ENCODE data around the gene CIBAR2.

Gene CIBAR2

GRCh38 chr16:85090873-85091521, 21.3 kb downstream of the CIBAR2 start:
- H3K4me1 ChIP-seq (ENCODE audit: control insufficient read depth, insufficient read depth, low read length) = no peaks in the 10 kb centered on the region
- H3K9me3 ChIP-seq (ENCODE audit: control insufficient read depth, insufficient read depth, low read length) = no peaks in the 10 kb centered on the region
- no peak for DNase-seq (ENCODE audit: low read depth, low spot score)
- H3K4me3 ChIP-seq (ENCODE audit: low read length) = no peak overlapping the region
- no CpG with 5 or more reads among the region's 8 CpGs for WGBS (ENCODE audit: insufficient coverage, insufficient read length)
- H3K27me3 ChIP-seq (ENCODE audit: control insufficient read depth, insufficient read depth, low read length) = no peaks in the 10 kb centered on the region
- H3K36me3 ChIP-seq (ENCODE audit: control insufficient read depth, insufficient read depth, low read length) = 0 out of 2 replicates have a peak, but pooled peaks cover 2% of the 10 kb centered on the region
- no peak overlapping the region for H3K27ac ChIP-seq (ENCODE audit: low read length)

- no CpG with 5 or more reads among the region's 13 CpGs for WGBS (ENCODE audit: insufficient coverage, insufficient read length)
- DNase-seq (ENCODE audit: low read depth, low spot score) = no peak
Measured at GRCh38 chr16:85090181-85090580, 22.1 kb downstream of the CIBAR2 start.

GRCh38 chr16:85089525-85089924, 22.7 kb downstream of the CIBAR2 start:
- no peak overlapping the region for H3K27ac ChIP-seq (ENCODE audit: low read length)
- H3K9me3 ChIP-seq (ENCODE audit: control insufficient read depth, insufficient read depth, low read length) = no peaks in the 10 kb centered on the region
- no peak overlapping the region for H3K4me3 ChIP-seq (ENCODE audit: low read length)
- no peaks in the 10 kb centered on the region for H3K4me1 ChIP-seq (ENCODE audit: control insufficient read depth, insufficient read depth, low read length)
- WGBS (ENCODE audit: insufficient coverage, insufficient read length) = no CpG with 5 or more reads among the region's 16 CpGs
- peaks cover 9% of the 10 kb centered on the region; the same call in 1 of the 2 replicates for H3K27me3 ChIP-seq (ENCODE audit: control insufficient read depth, insufficient read depth, low read length)
- no peak for DNase-seq (ENCODE audit: low read depth, low spot score)
- H3K36me3 ChIP-seq (ENCODE audit: control insufficient read depth, insufficient read depth, low read length) = 0 out of 2 replicates have a peak, but pooled peaks cover 2% of the 10 kb centered on the region

More at GRCh38 chr16:85090181-85090580, 22.1 kb downstream of the CIBAR2 start:
- Histone ChIP-seq H3K4me1 (ENCODE audit: control insufficient read depth, insufficient read depth, low read length) (no peaks in the 10 kb centered on the region), H3K9me3 (ENCODE audit: control insufficient read depth, insufficient read depth, low read length) (no peaks in the 10 kb centered on the region), H3K4me3 (ENCODE audit: low read length) (no peak overlapping the region), H3K27ac (ENCODE audit: low read length) (no peak overlapping the region), H3K36me3 (ENCODE audit: control insufficient read depth, insufficient read depth, low read length) (0 out of 2 replicates have a peak, but pooled peaks cover 2% of the 10 kb centered on the region), H3K27me3 (ENCODE audit: control insufficient read depth, insufficient read depth, low read length) (peaks cover 6% of the 10 kb centered on the region; the same call in 1 of the 2 replicates)

- no CpG with 5 or more reads among the region's 31 CpGs for WGBS (ENCODE audit: insufficient coverage, insufficient read length)
- Histone ChIP-seq H3K36me3 (ENCODE audit: control insufficient read depth, insufficient read depth, low read length) (0 out of 2 replicates have a peak, but pooled peaks cover 2% of the 10 kb centered on the region), H3K27ac (ENCODE audit: low read length) (no peak overlapping the region), H3K27me3 (ENCODE audit: control insufficient read depth, insufficient read depth, low read length) (peaks cover 9% of the 10 kb centered on the region; the same call in 1 of the 2 replicates), H3K4me1 (ENCODE audit: control insufficient read depth, insufficient read depth, low read length) (peaks cover under 1% of the 10 kb centered on the region), H3K4me3 (ENCODE audit: low read length) (no peak overlapping the region), H3K9me3 (ENCODE audit: control insufficient read depth, insufficient read depth, low read length) (no peaks in the 10 kb centered on the region)
- DNase-seq (ENCODE audit: low read depth, low spot score) = no peak
Measured at GRCh38 chr16:85088570-85089199, 23.6 kb downstream of the CIBAR2 start.

GRCh38 chr16:85087899-85088569, 24.2 kb downstream of the CIBAR2 start:
- Histone ChIP-seq H3K4me1 (ENCODE audit: control insufficient read depth, insufficient read depth, low read length) (peaks cover 4% of the 10 kb centered on the region), H3K27ac (ENCODE audit: low read length) (no peak overlapping the region), H3K36me3 (ENCODE audit: control insufficient read depth, insufficient read depth, low read length) (0 out of 2 replicates have a peak, but pooled peaks cover 2% of the 10 kb centered on the region), H3K9me3 (ENCODE audit: control insufficient read depth, insufficient read depth, low read length) (no peaks in the 10 kb centered on the region), H3K27me3 (ENCODE audit: control insufficient read depth, insufficient read depth, low read length) (peaks cover 9% of the 10 kb centered on the region; the same call in 1 of the 2 replicates), H3K4me3 (ENCODE audit: low read length) (no peak overlapping the region)
- DNase-seq (ENCODE audit: low read depth, low spot score) = no peak
- WGBS (ENCODE audit: insufficient coverage, insufficient read length) = no CpG with 5 or more reads among the region's 21 CpGs

- no peak overlapping the region for H3K27ac ChIP-seq (ENCODE audit: low read length)
Measured at GRCh38 chr16:85086347-85087291, 25.7 kb downstream of the CIBAR2 start.

GRCh38 chr16:85085721-85086120, 26.6 kb downstream of the CIBAR2 start:
- Histone ChIP-seq H3K27ac (ENCODE audit: low read length) (no peak overlapping the region), H3K36me3 (ENCODE audit: control insufficient read depth, insufficient read depth, low read length) (0 out of 2 replicates have a peak, but pooled peaks cover 2% of the 10 kb centered on the region), H3K4me3 (ENCODE audit: low read length) (no peak overlapping the region), H3K4me1 (ENCODE audit: control insufficient read depth, insufficient read depth, low read length) (peaks cover 10% of the 10 kb centered on the region), H3K9me3 (ENCODE audit: control insufficient read depth, insufficient read depth, low read length) (no peaks in the 10 kb centered on the region), H3K27me3 (ENCODE audit: control insufficient read depth, insufficient read depth, low read length) (peaks cover 24% of the 10 kb centered on the region; the same call in 1 of the 2 replicates)
- DNase-seq (ENCODE audit: low read depth, low spot score) = no peak
- WGBS (ENCODE audit: insufficient coverage, insufficient read length) = no CpG with 5 or more reads among the region's 17 CpGs

More at GRCh38 chr16:85086347-85087291, 25.7 kb downstream of the CIBAR2 start:
- no CpG with 5 or more reads among the region's 37 CpGs for WGBS (ENCODE audit: insufficient coverage, insufficient read length)
- Histone ChIP-seq H3K27me3 (ENCODE audit: control insufficient read depth, insufficient read depth, low read length) (peaks cover 20% of the 10 kb centered on the region; the same call in 1 of the 2 replicates), H3K4me1 (ENCODE audit: control insufficient read depth, insufficient read depth, low read length) (peaks cover 8% of the 10 kb centered on the region), H3K36me3 (ENCODE audit: control insufficient read depth, insufficient read depth, low read length) (0 out of 2 replicates have a peak, but pooled peaks cover 2% of the 10 kb centered on the region), H3K4me3 (ENCODE audit: low read length) (no peak overlapping the region), H3K9me3 (ENCODE audit: control insufficient read depth, insufficient read depth, low read length) (no peaks in the 10 kb centered on the region)
- DNase-seq (ENCODE audit: low read depth, low spot score) = peak; percentile 47

GRCh38 chr16:85084841-85085510, 27.3 kb downstream of the CIBAR2 start:
- peaks cover 24% of the 10 kb centered on the region; the same call in 1 of the 2 replicates for H3K27me3 ChIP-seq (ENCODE audit: control insufficient read depth, insufficient read depth, low read length)
- H3K4me3 ChIP-seq (ENCODE audit: low read length) = no peak overlapping the region
- H3K9me3 ChIP-seq (ENCODE audit: control insufficient read depth, insufficient read depth, low read length) = no peaks in the 10 kb centered on the region
- no peak overlapping the region for H3K27ac ChIP-seq (ENCODE audit: low read length)
- no peaks in the 10 kb centered on the region for H3K36me3 ChIP-seq (ENCODE audit: control insufficient read depth, insufficient read depth, low read length)
- no peak for DNase-seq (ENCODE audit: low read depth, low spot score)
- peaks cover 10% of the 10 kb centered on the region for H3K4me1 ChIP-seq (ENCODE audit: control insufficient read depth, insufficient read depth, low read length)
- WGBS (ENCODE audit: insufficient coverage, insufficient read length) = no CpG with 5 or more reads among the region's 16 CpGs

- no CpG with 5 or more reads among the region's 13 CpGs for WGBS (ENCODE audit: insufficient coverage, insufficient read length)
Measured at GRCh38 chr16:85083051-85083639, 29.1 kb downstream of the CIBAR2 start.

More at GRCh38 chr16:85083051-85083639, 29.1 kb downstream of the CIBAR2 start:
- Histone ChIP-seq H3K27ac (ENCODE audit: low read length) (no peak overlapping the region), H3K27me3 (ENCODE audit: control insufficient read depth, insufficient read depth, low read length) (peaks cover 24% of the 10 kb centered on the region; the same call in 1 of the 2 replicates), H3K9me3 (ENCODE audit: control insufficient read depth, insufficient read depth, low read length) (no peaks in the 10 kb centered on the region), H3K36me3 (ENCODE audit: control insufficient read depth, insufficient read depth, low read length) (no peaks in the 10 kb centered on the region), H3K4me1 (ENCODE audit: control insufficient read depth, insufficient read depth, low read length) (peaks cover 10% of the 10 kb centered on the region), H3K4me3 (ENCODE audit: low read length) (no peak overlapping the region)
- peak; percentile 47 for DNase-seq (ENCODE audit: low read depth, low spot score)

All from iPS DF 6.9 (cell line).